ENCODE results near the gene HGFAC. TPM values are rescaled to one million over a fixed set of nuclear protein-coding genes. Genes with fewer than 3 reads are reported as not detected.

Gene HGFAC
- total RNA-seq, 1 donor from 2014 or later, result 1.2 TPM

GRCh38 chr4:3480528-3481112 lies 38.9 kb downstream of the HGFAC start:
- peak; percentile 100 for TF ChIP-seq CTCF (IDR thresholded peaks at IDR 0.05)
- H3K27me3 ChIP-seq, result peaks cover 35% of the 10 kb centered on the region
- H3K4me3 ChIP-seq, result no peak overlapping the region
- DNase-seq, result peak; percentile 85
- ATAC-seq, result peak; percentile 74
- intact Hi-C loops (cut with DNase I), result no loop called here
- peaks cover 14% of the 10 kb centered on the region for H3K4me1 ChIP-seq
- no peaks in the 10 kb centered on the region for H3K9me3 ChIP-seq
- no peaks in the 10 kb centered on the region for H3K36me3 ChIP-seq
- H3K27ac ChIP-seq, result no peak overlapping the region

- Histone ChIP-seq H3K27ac (no peak overlapping the region), H3K4me1 (peaks cover 14% of the 10 kb centered on the region), H3K36me3 (no peaks in the 10 kb centered on the region), H3K27me3 (peaks cover 40% of the 10 kb centered on the region), H3K9me3 (no peaks in the 10 kb centered on the region), H3K4me3 (no peak overlapping the region)
- TF ChIP-seq CTCF (IDR thresholded peaks at IDR 0.05), result no peak
- intact Hi-C loops (cut with DNase I), result no loop called here
- DNase-seq (no peak), ATAC-seq (no peak)
Observed at GRCh38 chr4:3481113-3481531, 39.4 kb downstream of the HGFAC start.

GRCh38 chr4:3481783-3482393 lies 40.1 kb downstream of the HGFAC start:
- intact Hi-C loops (cut with DNase I), result no loop called here
- no peak for ATAC-seq
- no peak for TF ChIP-seq CTCF (IDR thresholded peaks at IDR 0.05)
- no peak overlapping the region for H3K4me3 ChIP-seq
- no peak for DNase-seq
- no peaks in the 10 kb centered on the region for H3K36me3 ChIP-seq
- H3K4me1 ChIP-seq, result peaks cover 14% of the 10 kb centered on the region
- no peak overlapping the region for H3K27ac ChIP-seq
- no peaks in the 10 kb centered on the region for H3K9me3 ChIP-seq
- peaks cover 41% of the 10 kb centered on the region for H3K27me3 ChIP-seq

- DNase-seq, result no peak
- H3K4me1 ChIP-seq, result peaks cover 14% of the 10 kb centered on the region
- TF ChIP-seq CTCF (IDR thresholded peaks at IDR 0.05), result no peak
- no peak for ATAC-seq
- intact Hi-C loops (cut with DNase I), result no loop called here
- H3K27me3 ChIP-seq, result peaks cover 41% of the 10 kb centered on the region
- no peaks in the 10 kb centered on the region for H3K36me3 ChIP-seq
- H3K27ac ChIP-seq, result no peak overlapping the region
- H3K9me3 ChIP-seq, result no peaks in the 10 kb centered on the region
- H3K4me3 ChIP-seq, result no peak overlapping the region
Observed at GRCh38 chr4:3482707-3483106, 40.9 kb downstream of the HGFAC start.

- H3K9me3 ChIP-seq, result no peaks in the 10 kb centered on the region
- DNase-seq (no peak), ATAC-seq (peak; percentile 0)
- H3K27me3 ChIP-seq, result peaks cover 41% of the 10 kb centered on the region
- H3K4me3 ChIP-seq, result no peak overlapping the region
- intact Hi-C loops (cut with DNase I), result no loop called here
- TF ChIP-seq CTCF (IDR thresholded peaks at IDR 0.05), result no peak
- H3K27ac ChIP-seq, result no peak overlapping the region
- H3K36me3 ChIP-seq, result no peaks in the 10 kb centered on the region
- peaks cover 14% of the 10 kb centered on the region for H3K4me1 ChIP-seq
Observed at GRCh38 chr4:3483471-3483921, 41.7 kb downstream of the HGFAC start.
